ENCODE results near the gene DOCK2.

The DOCK2 gene

DNA sequence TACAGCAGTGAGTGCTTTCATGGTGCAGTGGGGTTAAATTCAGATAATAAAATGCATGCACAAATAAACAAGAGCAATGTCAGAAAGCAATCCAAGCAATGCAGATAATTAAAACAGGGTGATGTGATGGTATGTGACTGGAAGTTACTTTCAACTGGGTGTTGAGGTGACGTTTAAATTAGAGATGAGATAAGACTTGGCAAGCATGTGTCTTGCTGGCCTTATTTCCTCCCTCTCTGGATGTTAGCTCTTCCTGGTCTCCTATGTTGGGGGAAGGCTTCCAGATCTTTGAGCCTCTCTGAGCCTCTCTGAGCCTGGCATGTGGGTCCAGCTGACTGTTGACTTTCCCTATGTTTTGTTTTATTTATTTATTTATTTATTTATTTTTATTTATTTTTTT lies 54.4 kb downstream of the DOCK2 start:
- ChIA-PET POLR2A (interaction anchor here (0.7 kb wide), 1 partner anchor 112 kb away, joined by 3 read pairs; no protein-coding TSS in a partner anchor), CTCF (interaction anchor here (2.1 kb wide), 1 partner anchor 10 kb away, joined by 10 read pairs; no protein-coding TSS in a partner anchor)
- TF ChIP-seq CTCF (IDR thresholded peaks at IDR 0.05; ENCODE audit: control extremely low read depth, extremely low read depth, low read depth, missing control alignments): no peak
- no peak for DNase-seq (ENCODE audit: extremely low spot score)

DNA sequence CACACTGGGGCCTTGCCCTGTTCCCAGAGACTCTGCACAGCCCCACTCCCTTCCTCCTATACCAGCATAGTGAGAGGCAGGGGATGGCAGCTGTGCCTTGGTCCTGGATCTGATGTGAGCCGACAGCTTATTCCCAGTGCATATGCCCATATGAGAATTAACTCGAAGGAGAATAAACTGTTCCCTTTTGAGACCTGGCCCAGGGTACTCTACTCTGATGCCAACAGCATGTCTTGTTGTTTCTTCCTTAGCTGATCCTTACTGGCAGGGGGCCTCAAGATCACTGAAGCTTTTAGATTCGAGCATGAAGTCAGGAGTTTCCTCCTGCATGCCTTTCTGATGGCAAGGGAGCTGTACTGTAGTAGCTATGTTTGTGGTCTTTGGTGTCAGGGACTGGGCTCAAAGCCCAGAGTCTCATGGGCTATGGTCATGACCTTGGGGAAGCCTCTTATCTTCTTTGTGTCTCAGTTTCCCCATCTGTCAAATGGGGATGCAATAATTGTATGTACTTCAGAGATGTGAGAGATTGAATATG lies 57.1 kb downstream of the DOCK2 start:
- DNase-seq (ENCODE audit: extremely low spot score): no peak
- TF ChIP-seq CTCF (IDR thresholded peaks at IDR 0.05; ENCODE audit: control extremely low read depth, extremely low read depth, low read depth, missing control alignments): no peak
- ChIA-PET POLR2A (no interaction called here), CTCF (interaction anchor here (1.5 to 1.9 kb wide), 3 partner anchors 8 to 14 kb away, joined by 4 to 6 read pairs (median 6); no protein-coding TSS in a partner anchor)

- POLR2A ChIA-PET: no interaction called here
- DNase-seq (ENCODE audit: extremely low spot score): no peak
- no peak for TF ChIP-seq CTCF (IDR thresholded peaks at IDR 0.05; ENCODE audit: control extremely low read depth, extremely low read depth, low read depth, missing control alignments)
- CTCF ChIA-PET: interaction anchor here (1.5 to 1.9 kb wide), 2 partner anchors 15 to 21 kb away, joined by 3 to 4 read pairs; no protein-coding TSS in a partner anchor
These were observed 58.0 kb downstream of the DOCK2 start for GRCh38 chr5:169695025-169695625.

DNA sequence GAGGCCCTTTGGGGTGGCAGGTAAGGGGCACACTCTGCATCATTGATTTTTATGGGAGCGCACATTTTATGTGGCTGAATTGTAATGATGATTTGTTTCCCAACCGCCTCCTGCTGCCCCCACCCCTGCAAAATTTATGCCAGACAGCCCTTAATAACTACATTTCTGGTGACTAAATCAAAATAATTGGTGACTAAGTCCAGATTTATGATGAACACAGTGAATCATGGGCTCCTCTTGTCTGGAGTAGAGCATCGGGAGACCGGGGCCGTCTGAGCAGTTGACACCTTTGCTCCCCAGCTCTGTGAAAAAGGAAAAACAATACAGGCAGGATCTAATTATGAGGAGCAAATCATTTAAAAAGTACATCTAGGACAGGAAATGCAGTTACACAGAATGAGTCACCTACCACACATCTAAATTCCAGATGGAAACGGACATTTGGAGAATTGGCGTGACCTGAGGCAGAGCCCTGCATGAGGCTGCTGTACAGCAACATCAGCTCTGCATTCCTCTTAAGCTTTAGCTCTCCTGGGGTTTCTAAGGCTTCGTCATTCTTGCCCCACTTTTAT lies 58.9 kb downstream of the DOCK2 start:
- POLR2A ChIA-PET: no interaction called here
- CTCF ChIA-PET: interaction anchor here (1.3 to 1.9 kb wide), 3 partner anchors 8 to 20 kb away, joined by 3 to 4 read pairs (median 4); no protein-coding TSS in a partner anchor
- no peak for TF ChIP-seq CTCF (IDR thresholded peaks at IDR 0.05; ENCODE audit: control extremely low read depth, extremely low read depth, low read depth, missing control alignments)
- DNase-seq (ENCODE audit: extremely low spot score): no peak

DNA sequence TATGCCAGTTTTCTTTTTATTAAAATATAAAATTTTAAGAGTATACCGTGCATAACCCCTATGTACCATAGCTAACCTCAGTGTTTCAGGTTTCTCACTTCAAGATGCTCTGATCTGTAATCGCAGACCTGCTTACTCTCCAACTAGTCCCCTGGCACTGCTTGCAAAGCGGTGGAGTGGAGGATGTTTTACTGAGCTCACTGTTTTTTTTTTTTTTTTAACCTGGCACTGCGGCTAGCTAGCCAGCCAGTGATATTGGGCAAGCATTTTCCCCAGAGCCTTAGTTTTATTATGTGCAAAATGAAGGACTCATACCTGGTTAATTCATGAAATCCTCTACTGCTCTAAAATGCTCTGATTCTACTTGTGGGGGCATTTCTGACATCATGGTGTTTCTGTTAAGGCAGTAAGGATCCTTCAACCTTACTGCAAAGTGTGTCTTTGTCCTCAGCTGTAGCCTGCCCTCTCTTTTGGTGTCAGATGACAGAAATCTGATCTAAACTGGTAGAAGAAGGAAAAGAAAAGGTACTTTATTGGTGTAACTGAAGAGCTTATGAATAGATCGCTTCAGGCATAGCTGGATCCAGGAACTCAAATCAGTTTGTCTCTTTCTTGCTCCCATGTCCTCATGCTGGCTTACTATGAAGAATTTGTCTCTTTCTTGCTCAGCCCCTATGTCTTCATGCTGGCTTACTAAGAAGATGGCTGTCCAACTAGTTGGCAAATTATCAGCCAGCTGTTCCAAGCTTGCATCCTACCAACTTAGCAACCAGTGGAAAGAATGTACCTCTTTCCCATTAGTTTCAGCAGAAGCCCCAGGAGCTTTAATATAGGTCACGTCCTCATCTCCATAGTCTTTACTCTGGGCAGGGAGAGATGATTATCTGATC lies 59.8 kb downstream of the DOCK2 start:
- CTCF ChIA-PET: interaction anchor here (1.1 to 2.3 kb wide), 6 partner anchors 9 to 53 kb away, joined by 3 to 6 read pairs (median 4); no protein-coding TSS in a partner anchor
- POLR2A ChIA-PET: no interaction called here
- TF ChIP-seq CTCF (IDR thresholded peaks at IDR 0.05; ENCODE audit: control extremely low read depth, extremely low read depth, low read depth, missing control alignments): no peak
- DNase-seq (ENCODE audit: extremely low spot score): no peak

GRCh38 chr5:169697511-169697890 lies 60.4 kb downstream of the DOCK2 start:
- POLR2A ChIA-PET: no interaction called here
- TF ChIP-seq CTCF (IDR thresholded peaks at IDR 0.05; ENCODE audit: control extremely low read depth, extremely low read depth, low read depth, missing control alignments): no peak
- CTCF ChIA-PET: interaction anchor here (1.1 to 2.3 kb wide), 5 partner anchors 9 to 53 kb away, joined by 3 to 6 read pairs (median 4); no protein-coding TSS in a partner anchor
- DNase-seq (ENCODE audit: extremely low spot score): no peak

Measured in GM10248 (cell line).